ENCODE results near the gene RNF121.

Gene RNF121

GRCh38 chr11:71913756-71914526 lies 14.9 kb upstream of the RNF121 start:
- CTCF ChIA-PET: no interaction called here
- POLR2A ChIA-PET: no interaction called here
- no peak for TF ChIP-seq LEF1 (IDR thresholded peaks at IDR 0.05; ENCODE audit: borderline replicate concordance)
- no peak for DNase-seq (ENCODE audit: extremely low spot score)

GRCh38 chr11:71914617-71915189 lies 14.1 kb upstream of the RNF121 start:
- ChIA-PET CTCF (no interaction called here), POLR2A (interaction anchor here (1.2 kb wide), 1 partner anchor 14 kb away, joined by 4 read pairs; the partner anchor contains the start of gene RNF121)
- TF ChIP-seq L3MBTL2 (conservative IDR thresholded peaks at IDR 0.05): no peak
- no peak for TF ChIP-seq ZNF384 (IDR thresholded peaks at IDR 0.05)
- TF ChIP-seq, protein P1, sequence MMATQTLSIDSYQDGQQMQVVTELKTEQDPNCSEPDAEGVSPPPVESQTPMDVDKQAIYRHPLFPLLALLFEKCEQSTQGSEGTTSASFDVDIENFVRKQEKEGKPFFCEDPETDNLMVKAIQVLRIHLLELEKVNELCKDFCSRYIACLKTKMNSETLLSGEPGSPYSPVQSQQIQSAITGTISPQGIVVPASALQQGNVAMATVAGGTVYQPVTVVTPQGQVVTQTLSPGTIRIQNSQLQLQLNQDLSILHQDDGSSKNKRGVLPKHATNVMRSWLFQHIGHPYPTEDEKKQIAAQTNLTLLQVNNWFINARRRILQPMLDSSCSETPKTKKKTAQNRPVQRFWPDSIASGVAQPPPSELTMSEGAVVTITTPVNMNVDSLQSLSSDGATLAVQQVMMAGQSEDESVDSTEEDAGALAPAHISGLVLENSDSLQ (IDR thresholded peaks at IDR 0.05): no peak
- no peak for TF ChIP-seq FOXM1 (IDR thresholded peaks at IDR 0.05; ENCODE audit: borderline replicate concordance)
- no peak for TF ChIP-seq TARDBP (IDR thresholded peaks at IDR 0.05)
- TF ChIP-seq FOXA1 (IDR thresholded peaks at IDR 0.05): no peak
- no peak for TF ChIP-seq FOXK2 (IDR thresholded peaks at IDR 0.05)
- no peak for TF ChIP-seq CTBP1 (IDR thresholded peaks at IDR 0.05; ENCODE audit: borderline replicate concordance)
- TF ChIP-seq LEF1 (IDR thresholded peaks at IDR 0.05; ENCODE audit: borderline replicate concordance): no peak
- TF ChIP-seq NFRKB (IDR thresholded peaks at IDR 0.05): no peak
- TF ChIP-seq SP1 (IDR thresholded peaks at IDR 0.05): no peak
- TF ChIP-seq HDGF (IDR thresholded peaks at IDR 0.05; ENCODE audit: borderline replicate concordance): no peak
- no peak for TF ChIP-seq ARNT (IDR thresholded peaks at IDR 0.05)
- TF ChIP-seq SUZ12 (IDR thresholded peaks at IDR 0.05): no peak
- no peak for TF ChIP-seq BHLHE40 (IDR thresholded peaks at IDR 0.05; ENCODE audit: borderline replicate concordance)
- TF ChIP-seq ELF4 (IDR thresholded peaks at IDR 0.05): no peak
- DNase-seq (ENCODE audit: extremely low spot score): no peak

GRCh38 chr11:71917646-71918140 lies 11.2 kb upstream of the RNF121 start:
- ChIA-PET POLR2A (no interaction called here), CTCF (no interaction called here)
- TF ChIP-seq SP1 (IDR thresholded peaks at IDR 0.05) (no peak), FOXK2 (IDR thresholded peaks at IDR 0.05) (no peak), FOXM1 (IDR thresholded peaks at IDR 0.05; ENCODE audit: borderline replicate concordance) (no peak)
- DNase-seq (ENCODE audit: extremely low spot score): no peak

- POLR2A ChIA-PET: interaction anchor here (0.8 to 2.9 kb wide), 6 partner anchors 10 to 184 kb away, joined by 3 to 16 read pairs (median 4); no protein-coding TSS in a partner anchor
- TF ChIP-seq ELF4 (IDR thresholded peaks at IDR 0.05): peak; percentile 86
- peak; percentile 56; the same call in 1 of the 2 replicates for TF ChIP-seq SUZ12 (IDR thresholded peaks at IDR 0.05)
- no peak for TF ChIP-seq TARDBP (IDR thresholded peaks at IDR 0.05)
- TF ChIP-seq, protein P1 (IDR thresholded peaks at IDR 0.05): no peak
- no peak for TF ChIP-seq ARNT (IDR thresholded peaks at IDR 0.05)
- TF ChIP-seq FOXK2 (IDR thresholded peaks at IDR 0.05): no peak
- TF ChIP-seq CTBP1 (IDR thresholded peaks at IDR 0.05; ENCODE audit: borderline replicate concordance): no peak
- TF ChIP-seq ZNF384 (IDR thresholded peaks at IDR 0.05): no peak
- no peak for TF ChIP-seq NFRKB (IDR thresholded peaks at IDR 0.05)
- no peak for TF ChIP-seq BHLHE40 (IDR thresholded peaks at IDR 0.05; ENCODE audit: borderline replicate concordance)
- TF ChIP-seq L3MBTL2 (conservative IDR thresholded peaks at IDR 0.05): peak; percentile 99
- no peak for TF ChIP-seq FOXM1 (IDR thresholded peaks at IDR 0.05; ENCODE audit: borderline replicate concordance)
- TF ChIP-seq SP1 (IDR thresholded peaks at IDR 0.05): no peak
- CTCF ChIA-PET: no interaction called here
- DNase-seq (ENCODE audit: extremely low spot score): peak; percentile 84
Measured at GRCh38 chr11:71927820-71928736, 768 bp upstream of the RNF121 start, which contains the start of gene XNDC1N. TSS of gene XNDC1N (minus strand) at chr11:71928594. CDS start at chr11:71923353, 5,241 bp downstream.

- no peak for TF ChIP-seq SP1 (IDR thresholded peaks at IDR 0.05)
- TF ChIP-seq TARDBP (IDR thresholded peaks at IDR 0.05): no peak
- no peak for TF ChIP-seq ELF4 (IDR thresholded peaks at IDR 0.05)
- TF ChIP-seq LEF1 (IDR thresholded peaks at IDR 0.05; ENCODE audit: borderline replicate concordance): no peak
- TF ChIP-seq ARNT (IDR thresholded peaks at IDR 0.05): no peak
- TF ChIP-seq, protein P1 (IDR thresholded peaks at IDR 0.05): no peak
- no peak for TF ChIP-seq L3MBTL2 (conservative IDR thresholded peaks at IDR 0.05)
- DNase-seq (ENCODE audit: extremely low spot score): no peak
- CTCF ChIA-PET: no interaction called here
- POLR2A ChIA-PET: interaction anchor here (0.8 to 2.9 kb wide), 5 partner anchors 9 to 36 kb away, joined by 3 to 16 read pairs (median 4); no protein-coding TSS in a partner anchor
Measured at GRCh38 chr11:71929491-71929890, 645 bp downstream of the RNF121 start.

All from HEK293T (cell line).